Forelimb muscle (tissue), 1 donor: ENCODE data around the gene ANTXR2. TPM values are rescaled to one million over a fixed set of nuclear protein-coding genes. Genes with fewer than 3 reads are reported as not detected.

ENCODE experiments used
- DNase-seq: peaks from one replicate; pipeline ENCODE4 v3.0.0-alpha.2; 2013; ENCODE audit warnings: low read depth
- polyA plus RNA-seq: library from polyadenylated mRNA; unstranded; fragments of 120-200 nt; gene quantifications from one replicate; pipeline ENCODE4 v1.2.1, GENCODE V29; 2013; ENCODE audit not compliant: insufficient read length

Gene ANTXR2
- polyA plus RNA-seq, 1 donor, result 98.0 TPM

DNA sequence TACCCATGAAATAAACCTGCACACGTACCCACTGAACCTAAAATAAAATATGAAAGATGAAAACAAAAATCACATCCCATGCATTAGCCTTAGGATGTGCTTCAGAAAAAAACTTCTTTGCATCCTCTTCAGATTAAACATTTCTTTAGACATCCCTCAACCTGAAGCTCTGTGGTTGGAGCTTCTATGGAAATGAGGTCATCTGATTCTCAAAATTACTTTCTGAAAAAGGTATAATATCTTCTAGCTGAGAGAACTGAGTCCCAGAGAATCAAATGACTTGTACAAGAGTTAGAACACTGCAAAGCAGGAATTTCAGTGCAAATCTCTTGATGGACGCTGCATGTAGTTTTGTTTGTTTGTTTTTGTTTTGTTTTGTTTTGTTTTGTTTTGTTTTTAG, 19.1 kb upstream of the ANTXR2 start:
- DNase-seq, result no peak

DNA sequence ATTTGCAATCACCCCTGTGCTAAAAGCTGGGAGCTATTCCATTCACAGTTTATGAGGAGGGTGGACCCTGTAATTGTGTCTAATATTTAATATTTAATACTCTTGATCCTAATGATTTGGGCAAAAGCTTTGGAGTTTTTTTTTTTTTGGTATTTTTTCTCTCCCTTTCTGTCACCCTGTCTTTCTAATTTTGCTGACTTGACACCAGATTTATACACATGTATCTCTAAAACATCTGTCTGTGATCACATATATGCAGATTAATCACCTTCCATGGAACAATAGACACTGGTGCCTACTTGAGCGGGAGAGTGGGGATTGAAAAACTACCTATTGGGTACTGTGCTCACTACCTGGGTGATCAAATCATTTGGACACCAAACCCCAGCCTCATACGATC, 18.7 kb upstream of the ANTXR2 start:
- no peak for DNase-seq

DNA sequence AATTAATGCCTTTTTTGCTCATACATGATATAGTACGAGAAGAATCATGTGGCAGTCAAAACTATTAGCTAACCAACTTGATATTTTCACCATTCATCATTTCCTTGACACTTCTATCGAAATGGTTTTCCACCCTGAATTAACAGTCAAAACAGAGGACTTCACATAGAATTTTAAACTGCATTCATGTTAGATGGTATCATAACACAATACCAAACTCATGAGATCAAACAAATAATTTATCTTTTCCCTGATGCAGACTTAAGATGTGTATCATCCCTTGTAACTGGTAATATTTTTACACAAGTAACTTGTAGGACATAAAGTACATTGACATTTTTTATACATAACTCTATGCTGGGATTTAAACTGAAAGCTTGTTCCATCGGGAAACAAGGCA, 18.2 kb upstream of the ANTXR2 start:
- DNase-seq, result no peak

DNA sequence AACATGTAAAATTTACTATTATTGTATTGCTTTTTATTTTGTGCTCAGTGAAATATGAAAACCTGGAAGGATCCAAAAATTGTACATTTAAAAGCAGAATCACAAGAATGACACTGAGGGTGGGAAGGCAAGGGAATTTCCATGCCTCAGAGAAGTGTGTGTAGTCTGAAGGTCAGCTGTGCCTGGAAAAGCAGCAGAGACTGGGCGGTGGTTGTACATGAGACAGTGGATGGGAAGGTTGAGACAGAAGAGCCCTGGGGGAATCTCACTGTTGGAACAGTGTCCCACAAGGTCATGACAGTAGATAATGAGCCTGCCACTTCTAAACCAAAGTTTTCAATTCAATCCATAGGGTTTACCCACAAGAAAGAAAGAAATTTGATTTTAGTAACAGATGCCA, 17.1 kb upstream of the ANTXR2 start:
- no peak for DNase-seq

DNA sequence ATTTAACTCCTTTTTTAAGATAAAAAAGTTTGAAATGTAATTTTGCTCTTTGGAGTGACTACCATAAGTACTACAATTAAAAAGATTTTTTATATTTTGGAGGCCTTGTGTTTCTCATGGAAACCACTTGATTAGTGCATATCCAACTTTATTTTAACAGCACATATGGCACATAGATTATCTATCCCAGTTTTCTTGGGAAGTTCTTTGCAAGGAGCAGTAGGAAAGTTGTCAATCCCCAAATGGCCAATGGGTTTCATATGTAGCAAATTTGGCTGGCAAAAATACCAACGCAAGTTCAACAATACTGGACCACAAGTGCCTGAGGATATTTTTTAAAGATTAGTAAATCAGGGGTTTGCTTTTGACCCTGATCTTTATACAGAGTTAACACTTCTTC, 15.4 kb upstream of the ANTXR2 start:
- DNase-seq, result no peak

DNA sequence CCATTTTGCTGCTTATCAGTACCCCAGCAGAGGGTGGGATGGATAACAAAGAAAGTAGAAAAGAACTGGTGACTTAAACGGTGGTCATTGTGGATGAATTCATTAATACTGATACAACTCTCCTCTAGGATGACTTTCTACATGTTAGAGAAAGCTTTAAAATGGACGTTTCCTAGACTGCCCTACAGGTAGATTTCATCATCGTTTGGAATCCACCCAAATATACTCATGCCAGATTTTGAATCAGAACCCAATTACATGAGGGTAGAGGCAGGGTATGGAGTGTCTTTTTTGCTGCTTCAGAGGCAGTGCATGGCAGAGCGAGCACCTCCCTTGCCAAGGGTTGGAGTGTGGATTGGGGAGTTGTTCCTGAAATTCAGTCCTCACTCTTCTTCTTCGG, 13.3 kb upstream of the ANTXR2 start:
- no peak for DNase-seq

DNA sequence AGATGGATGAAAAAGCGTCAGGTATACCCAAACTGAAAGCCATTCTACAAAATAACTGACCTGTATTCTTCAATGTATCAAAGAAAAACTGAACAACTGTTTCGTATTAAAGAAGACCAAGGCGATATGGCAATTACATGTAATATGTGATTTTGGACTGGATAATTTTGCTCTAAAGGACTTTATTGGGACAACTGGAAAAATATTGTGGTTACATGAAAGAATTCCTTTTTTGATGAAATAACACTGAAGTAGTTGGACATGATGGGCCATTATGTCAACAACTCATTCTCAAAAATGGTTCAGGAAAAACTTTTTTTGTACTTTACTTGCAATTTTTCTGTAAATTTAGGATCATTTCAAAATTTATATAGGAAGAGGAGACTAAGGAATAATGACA, 12.1 kb upstream of the ANTXR2 start:
- DNase-seq, result no peak

DNA sequence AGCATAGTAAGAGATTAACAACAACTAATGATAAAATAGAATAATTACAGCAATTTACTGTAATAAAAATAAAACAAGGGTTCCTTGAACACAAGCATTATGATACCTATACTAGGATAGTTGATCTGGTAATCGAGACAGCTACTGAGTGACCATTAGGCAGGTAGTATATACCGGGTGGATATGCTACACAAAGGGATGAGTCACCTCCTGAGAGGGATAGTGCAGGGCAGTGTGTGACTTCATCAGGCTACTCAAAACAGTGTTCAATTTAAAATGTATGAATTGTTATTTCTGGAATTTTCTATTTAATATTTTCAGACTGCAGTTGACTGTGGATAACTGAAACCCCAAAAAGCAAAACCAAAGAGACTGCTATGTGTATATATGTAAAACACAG, 9.7 kb upstream of the ANTXR2 start:
- no peak for DNase-seq

DNA sequence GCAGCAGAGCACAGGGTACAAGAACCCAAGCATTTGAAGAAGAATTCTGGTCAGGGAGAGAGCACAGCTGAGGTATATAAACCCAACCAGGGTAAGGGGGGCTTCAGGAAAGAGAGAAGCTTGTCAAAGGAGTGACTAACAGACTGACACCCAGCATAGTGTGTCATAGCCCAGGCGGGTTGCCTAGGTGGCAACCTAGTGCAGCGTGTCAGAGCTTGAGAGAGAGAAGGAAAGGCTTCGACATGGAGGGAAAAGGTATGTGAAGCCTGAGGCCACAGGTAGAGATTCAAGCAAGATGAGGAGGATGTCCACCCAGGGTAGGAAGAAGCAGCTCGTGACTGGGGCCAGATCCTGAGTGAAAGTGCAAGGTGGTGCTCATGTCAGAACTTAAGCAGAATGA, 8.5 kb upstream of the ANTXR2 start:
- no peak for DNase-seq

DNA sequence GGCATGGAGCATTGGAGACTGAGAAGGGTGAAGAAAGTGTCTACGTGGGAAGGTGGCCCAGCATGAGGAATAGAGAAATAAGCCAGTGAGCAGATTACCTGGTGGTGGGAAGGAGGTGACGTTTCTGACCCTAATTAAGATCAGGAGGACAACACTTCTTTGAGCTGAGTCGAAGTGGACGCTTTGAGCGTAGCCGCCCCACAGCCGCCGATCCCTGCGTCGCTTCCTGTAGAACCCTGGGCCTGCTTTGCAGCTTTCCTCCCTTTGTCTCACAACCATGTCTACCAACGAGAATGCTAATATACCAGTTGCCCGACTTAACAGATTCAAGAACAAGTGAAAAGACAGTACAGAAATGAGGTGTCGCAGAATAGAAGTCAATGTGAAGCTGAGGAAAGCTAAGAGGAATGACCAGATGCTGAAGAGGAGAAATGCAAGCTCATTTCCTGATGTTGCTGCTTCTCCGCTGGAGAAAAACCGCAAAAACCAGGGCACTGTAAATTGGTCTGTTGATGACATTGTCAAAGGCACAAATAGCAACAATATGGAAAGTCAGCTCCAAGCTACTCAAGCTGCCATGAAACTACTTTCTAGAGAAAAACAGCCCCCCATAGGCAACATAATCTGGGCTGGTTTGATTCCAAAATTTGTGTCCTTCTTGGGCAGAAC, 6.4 kb upstream of the ANTXR2 start:
- DNase-seq, result no peak

DNA sequence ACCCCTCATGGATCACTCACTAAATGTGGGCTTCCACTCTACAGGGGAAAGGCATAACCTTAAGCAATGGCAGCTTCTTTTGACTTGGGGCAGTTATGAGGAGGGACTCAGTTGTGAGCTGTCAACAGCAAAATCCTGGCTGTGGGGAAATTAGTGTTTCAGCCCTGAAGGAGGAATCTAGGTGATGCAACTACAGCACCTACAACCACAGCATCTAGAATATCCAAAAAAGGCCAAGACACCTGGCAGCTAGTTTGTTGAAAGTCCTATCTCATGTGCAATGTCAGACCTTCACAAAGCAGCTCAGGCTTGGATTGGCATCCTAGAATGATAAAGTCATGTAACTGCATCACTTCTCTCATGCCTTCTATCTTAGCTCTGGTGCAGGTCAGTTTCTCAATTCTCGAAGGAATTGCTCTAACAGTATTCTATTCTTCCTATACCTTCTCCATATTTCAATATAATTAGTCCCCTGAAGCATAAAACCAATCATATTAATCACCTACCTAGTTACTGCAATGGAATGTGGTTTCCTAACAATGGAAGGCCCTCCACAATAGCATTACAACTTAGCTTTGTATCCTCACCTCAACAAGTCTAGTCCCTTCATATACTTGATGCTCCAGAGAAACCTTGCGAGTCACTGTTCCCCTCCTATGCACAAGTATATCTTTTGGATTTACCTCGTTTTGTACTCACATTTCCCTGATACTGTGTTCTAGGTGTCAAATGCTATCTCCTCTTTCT, 5.5 kb upstream of the ANTXR2 start:
- DNase-seq, result no peak

DNA sequence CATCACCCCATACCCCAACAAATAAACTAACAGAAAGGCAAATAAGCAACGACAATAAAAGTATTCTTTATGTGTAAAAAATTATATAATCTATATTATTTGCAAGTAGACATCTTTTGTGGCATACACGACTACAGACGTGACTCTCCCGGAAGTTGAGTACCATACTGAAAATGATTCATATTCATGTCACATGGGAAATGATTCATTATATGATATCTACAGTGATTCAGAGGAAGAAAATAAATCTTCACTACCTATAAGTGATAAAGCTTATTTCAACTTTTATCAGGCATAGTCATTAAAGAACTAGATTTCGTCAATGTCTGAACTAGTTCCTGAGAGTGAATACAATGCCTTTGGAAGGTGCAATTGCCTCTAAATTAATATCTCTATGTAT, 4.6 kb upstream of the ANTXR2 start:
- DNase-seq, result no peak

DNA sequence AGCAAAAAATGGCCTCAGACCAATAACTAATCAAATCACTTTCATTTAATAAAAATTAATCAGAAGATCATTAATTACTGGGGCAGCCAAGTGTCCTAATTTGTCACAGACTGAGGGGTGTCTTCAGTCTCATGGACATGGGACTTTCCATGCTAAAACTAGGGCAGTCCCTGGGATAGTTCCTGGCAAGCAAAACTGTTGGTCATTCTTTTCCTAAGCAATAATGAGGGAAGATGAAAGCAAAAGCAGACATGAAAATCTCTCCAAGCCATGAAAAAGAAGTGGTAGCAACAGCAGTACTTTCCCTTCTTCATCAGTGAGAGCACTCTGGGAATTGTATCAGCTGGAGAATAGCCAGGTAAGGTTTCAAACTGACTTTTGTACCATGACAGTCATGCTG, 3.7 kb upstream of the ANTXR2 start:
- DNase-seq, result no peak

DNA sequence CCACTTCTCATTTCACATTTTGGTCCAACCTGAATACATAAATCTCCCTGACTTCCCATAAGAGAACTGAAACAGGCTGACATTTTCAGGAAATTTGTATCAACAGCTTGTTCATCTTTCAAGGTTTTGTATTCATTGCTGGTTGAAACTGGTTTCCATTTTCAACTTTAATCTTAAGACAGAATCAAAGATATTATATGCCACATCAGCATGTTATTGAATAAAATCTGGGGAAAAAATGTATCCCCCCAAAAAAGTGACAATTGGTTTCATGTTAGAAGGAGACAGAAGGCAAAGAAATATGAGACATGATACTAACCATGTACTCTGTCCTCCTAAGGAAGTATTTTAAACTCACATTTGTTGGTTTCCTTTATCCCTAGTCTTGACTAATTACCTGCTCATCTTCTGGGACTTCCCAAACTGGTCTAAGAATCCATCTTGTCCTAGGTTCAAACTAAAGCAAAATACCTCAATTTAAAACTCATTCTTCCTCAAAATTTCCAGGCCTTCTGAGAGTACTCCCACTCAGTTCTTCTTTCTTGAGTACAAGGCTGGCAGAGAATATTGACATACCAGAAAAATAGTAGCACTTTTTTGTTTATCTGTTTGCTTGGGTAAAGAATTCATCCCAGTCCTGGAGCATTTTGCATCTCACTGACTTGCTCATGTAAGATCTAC, 3.1 kb upstream of the ANTXR2 start:
- no peak for DNase-seq

DNA sequence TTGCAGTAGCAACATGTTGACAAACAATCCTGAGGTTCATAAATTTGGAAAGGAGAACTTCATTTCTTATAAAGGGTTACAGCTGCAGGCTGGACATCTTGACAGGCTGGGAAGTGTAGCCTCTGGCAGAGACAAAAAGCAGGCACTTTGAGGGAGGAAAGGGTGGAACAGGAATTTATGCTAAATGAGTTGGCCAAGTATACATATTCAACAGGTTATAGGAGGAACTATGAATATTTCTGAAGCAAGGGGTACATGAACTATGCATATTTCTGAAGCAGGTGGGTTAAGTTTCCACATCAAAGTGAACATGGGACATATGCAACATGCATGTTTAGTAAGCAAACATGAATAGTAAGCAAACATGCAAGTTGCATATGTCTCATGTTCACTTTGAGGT, 1.6 kb upstream of the ANTXR2 start:
- no peak for DNase-seq

DNA sequence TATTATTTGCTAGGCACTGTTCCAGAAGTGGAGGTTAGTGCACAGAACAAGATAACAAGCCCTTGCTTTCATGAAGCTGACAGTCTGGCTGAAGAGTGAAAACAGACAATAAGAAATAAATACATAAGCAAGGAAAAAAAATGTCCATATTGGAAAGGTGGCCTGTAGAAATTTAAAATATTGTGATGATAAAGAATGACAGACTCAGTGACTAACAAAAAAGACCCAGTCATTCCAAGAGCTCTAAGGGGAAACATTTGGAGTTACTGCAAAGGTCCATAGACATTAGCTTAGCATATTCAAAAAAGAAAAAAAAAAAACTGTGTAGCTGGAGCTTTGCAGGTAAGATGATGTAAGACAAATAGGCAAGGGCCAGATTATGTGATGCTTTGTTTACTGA, 1.0 kb upstream of the ANTXR2 start:
- DNase-seq, result no peak

DNA sequence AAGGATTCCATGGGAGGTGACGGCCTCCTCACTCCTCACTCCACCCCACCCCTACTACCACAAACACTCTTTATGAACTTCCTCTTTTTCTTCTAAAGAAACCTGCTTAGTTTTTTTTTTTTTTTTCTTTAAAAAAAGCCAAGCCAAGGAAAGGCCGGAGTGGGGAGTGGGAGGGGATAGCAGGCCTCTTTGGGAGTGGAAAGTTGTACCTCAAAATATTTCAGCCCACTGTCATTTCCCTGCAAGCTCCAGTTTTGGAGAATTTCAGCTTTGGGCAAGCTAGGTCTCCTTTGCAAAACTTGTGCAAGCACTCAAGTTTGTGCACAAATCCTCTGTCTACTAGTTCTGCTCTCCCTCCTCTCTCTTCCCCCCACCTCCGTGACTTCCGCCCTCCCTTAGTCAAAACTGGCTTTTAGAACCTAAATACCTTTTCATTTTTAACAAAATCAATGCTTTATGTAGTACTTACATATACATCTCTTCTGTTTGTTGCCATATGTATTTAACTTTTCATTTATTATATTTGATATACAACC, 512 bp upstream of the ANTXR2 start:
- DNase-seq, result no peak

DNA sequence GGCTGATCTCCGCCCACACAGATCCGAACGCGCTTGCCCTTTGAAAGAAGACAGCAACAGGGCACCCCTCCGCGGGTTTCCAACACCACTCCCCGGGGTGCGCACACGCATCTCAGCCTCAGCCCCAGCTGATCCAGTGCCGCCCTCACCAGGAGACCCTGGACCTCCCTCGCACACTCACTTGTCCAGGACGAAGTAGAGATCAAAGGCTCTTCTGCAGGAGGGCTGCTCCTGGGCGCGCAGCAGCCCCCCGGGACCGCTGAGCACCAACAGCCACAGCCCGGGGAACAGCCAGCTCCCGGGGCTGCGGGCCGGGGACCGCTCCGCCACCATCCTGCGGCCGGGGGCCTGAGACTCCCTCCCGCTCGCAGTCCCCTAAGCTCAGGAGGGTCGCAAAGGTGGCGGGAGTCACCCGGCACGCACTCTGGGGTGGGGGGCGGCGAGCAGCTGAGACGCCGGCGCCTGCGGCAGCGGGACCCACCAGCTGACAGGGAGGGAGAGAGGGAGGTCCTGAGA, 743 bp downstream of the ANTXR2 start:
- no peak for DNase-seq

DNA sequence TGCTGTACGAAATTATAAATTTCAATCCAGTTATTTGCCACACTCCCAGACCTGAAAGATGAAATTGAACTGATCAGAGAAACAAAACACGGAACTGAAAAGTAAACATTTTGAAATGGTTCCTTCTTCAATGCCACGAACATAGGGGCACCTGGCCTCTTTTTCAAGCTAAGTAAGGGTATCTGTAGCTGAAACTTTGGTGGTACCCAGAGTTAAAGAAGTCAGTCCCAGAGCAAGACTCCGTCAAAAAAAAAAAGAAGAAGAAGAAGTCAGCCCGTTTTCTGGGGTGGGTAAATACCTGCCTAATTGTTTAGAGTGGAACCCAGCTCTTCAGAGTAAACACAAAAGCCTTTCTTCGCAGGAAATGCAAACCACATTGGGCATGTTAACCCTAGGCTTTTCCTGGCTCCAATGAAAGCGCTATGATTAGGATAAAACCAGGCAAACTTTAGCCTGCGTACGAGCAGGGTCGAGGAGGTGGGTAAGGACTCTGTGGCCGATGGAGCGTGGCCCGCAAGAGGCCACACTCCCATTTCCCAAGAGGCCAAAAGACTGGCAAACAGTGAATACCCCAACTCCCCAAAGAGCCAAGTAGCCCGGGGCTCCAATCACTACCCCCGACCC, 1.3 kb downstream of the ANTXR2 start:
- DNase-seq, result no peak

DNA sequence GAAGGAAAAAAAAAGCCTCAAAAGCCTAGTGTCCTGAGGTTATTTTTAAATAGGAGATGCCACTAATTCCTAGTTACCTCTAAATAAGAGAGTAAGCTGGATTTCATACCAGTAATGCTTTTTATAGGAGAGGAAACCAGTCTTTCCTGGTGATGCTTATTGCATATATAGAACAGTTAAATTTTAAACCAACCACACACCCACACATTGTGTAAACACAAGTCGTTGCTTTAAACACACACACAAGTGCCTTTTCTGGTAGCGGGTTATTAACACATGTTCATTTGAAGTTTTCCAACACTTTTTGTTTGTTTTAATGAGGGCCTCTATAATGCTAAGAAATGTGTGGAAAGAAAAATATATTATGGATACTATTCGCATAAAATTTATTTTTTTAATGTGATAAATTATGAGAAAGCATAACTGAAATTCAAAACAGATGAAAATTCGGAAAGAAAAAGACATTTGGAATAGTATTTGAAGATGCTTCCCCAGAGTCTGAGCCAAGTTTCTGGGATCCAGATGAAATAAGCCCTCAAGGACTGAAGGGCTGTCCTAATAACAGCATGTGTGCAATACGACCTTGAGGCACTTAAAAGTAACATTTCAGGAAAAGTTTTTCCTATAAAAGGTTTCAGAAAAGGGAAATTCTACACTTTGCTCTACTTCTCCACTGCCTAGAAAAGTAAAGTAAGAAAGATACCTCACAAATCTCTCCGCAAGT, 2.0 kb downstream of the ANTXR2 start:
- DNase-seq, result no peak
